Erythroblast (primary cell): Measurements from ENCODE around the gene UBR2.

ENCODE experiments used
- GATA1 ChIP-seq: IDR thresholded peaks from 2 replicates; pipeline ENCODE4 v1.6.1; 2011; ENCODE audit warnings: low read depth, mild to moderate bottlenecking, control low read depth, low read length, moderate library complexity
- POLR2A ChIP-seq: IDR thresholded peaks from 2 replicates; pipeline ENCODE4 v1.6.1; 2011; ENCODE audit warnings: mild to moderate bottlenecking, low read length

GRCh38 chr6:42522942-42523814 is 40.7 kb upstream of the UBR2 start:
- TF ChIP-seq POLR2A: no peak
- TF ChIP-seq GATA1: no peak
